ENCODE results near the gene CD34.

GRCh38 chr1:207903767-207904166 is 7.2 kb downstream of the CD34 start:
- no peak for TF ChIP-seq CTCF (IDR thresholded peaks at IDR 0.05)
- no peak for TF ChIP-seq POLR2A (IDR thresholded peaks at IDR 0.05)

Data from right lobe of liver (tissue), 4 donors.